Left renal pelvis (tissue), 4 donors: ENCODE results near the gene HRC. TPM values are rescaled to one million over a fixed set of nuclear protein-coding genes. Genes with fewer than 3 reads are reported as not detected.

Experiments used
- DNase-seq, 4 donors: peaks; one replicate each; pipeline ENCODE4 v3.0.0-alpha.2; 2013; ENCODE audit warnings: low read depth in 4 of 4, low spot score in 3 of 4
- polyA plus RNA-seq, 4 donors: library from polyadenylated mRNA; unstranded; fragments of 120-200 nt; gene quantifications; one replicate each; pipeline ENCODE4 v1.2.1, GENCODE V29; 2013; ENCODE audit not compliant: insufficient read length in 4 of 4

The HRC gene
- polyA plus RNA-seq, 4 donors, result 26.7 to 41.9 (median 30.3) TPM

DNA sequence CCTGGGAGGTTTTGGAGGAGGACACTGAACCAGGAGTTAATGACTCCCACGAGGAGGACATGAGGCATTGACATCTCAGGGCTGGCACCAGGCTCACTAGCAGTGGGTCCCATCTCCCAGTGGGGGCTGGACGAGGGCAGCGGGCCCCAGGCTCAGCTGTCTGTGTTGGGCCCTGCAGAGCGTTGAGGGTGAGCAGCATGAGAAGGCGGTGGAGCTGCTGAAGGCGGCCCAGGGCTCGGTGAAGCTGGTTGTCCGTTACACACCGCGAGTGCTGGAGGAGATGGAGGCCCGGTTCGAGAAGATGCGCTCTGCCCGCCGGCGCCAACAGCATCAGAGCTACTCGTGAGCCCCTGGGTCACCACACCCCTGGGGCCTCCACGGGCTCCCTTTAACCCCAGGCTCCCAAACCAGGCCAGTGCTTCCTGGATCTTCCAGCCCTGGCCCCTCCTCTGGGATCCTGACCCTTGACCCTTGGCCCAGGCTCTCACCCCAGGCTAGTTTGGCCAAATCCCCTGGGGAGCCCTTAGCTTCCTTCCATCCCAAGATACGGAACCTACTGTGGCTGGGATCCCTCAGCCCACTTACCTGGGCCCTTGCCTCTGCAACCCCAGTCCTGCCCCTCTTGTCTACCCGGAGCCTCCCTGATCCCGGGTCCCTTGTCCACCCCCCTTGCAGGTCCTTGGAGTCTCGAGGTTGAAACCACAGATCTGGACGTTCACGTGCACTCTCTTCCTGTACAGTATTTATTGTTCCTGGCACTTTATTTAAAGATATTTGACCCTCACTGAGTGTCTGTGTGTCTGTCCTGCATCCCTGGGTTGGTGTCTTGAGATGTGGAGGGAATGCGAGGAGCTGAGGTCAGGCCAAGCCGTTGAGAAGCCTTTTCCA, 37.3 kb downstream of the HRC start:
- no peak for DNase-seq

DNA sequence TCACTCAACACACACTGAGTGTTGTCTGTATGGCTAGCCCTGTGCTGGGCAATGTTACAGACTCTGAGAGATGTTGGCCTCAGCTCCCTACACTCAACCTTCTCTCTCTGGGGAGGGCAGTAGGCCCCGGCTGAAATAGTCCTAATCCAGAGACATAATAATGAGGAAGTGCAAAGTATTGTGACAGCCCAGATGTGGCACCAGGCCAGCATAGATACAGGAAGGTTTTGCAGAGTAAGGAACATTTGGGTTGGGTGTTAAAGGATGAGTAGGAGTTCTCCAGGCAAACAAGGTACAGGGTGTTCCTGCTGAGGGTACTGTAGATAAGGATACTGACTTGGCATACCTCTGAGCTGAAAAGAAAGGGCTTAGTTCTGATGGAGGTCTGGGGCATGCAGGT, 38.7 kb downstream of the HRC start:
- no peak for DNase-seq

DNA sequence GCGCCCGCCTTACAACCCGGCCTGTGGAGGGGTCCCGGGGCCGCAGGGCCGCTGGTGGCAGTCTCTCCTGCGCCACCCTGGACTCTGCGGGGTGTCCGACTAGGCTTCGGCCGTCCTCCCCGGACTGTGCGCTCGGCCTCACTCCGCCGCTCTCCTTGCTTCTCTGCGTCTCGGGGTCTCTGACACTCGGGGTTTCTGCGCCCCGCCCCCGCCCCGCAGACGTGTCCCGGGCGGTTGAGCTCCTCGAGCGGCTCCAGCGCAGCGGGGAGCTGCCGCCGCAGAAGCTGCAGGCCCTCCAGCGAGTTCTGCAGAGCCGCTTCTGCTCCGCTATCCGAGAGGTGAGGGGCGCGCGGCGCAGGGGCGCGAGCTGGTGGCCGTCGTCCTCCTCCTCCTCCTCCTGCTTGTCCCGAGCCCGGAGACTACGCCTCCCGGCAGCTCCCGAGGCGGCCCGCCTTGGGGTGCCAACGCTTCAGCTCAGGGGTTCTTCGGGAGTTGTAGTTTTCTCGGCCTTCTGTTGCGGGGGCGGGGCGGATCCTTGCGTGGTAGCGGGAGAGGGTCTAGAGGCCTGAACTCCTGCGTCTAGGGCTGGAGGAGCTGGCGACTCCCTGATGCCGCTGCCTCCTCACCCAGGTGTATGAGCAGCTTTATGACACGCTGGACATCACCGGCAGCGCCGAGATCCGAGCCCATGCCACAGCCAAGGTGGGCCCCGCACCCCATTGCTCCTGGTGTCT, 40.4 kb downstream of the HRC start:
- no peak for DNase-seq

DNA sequence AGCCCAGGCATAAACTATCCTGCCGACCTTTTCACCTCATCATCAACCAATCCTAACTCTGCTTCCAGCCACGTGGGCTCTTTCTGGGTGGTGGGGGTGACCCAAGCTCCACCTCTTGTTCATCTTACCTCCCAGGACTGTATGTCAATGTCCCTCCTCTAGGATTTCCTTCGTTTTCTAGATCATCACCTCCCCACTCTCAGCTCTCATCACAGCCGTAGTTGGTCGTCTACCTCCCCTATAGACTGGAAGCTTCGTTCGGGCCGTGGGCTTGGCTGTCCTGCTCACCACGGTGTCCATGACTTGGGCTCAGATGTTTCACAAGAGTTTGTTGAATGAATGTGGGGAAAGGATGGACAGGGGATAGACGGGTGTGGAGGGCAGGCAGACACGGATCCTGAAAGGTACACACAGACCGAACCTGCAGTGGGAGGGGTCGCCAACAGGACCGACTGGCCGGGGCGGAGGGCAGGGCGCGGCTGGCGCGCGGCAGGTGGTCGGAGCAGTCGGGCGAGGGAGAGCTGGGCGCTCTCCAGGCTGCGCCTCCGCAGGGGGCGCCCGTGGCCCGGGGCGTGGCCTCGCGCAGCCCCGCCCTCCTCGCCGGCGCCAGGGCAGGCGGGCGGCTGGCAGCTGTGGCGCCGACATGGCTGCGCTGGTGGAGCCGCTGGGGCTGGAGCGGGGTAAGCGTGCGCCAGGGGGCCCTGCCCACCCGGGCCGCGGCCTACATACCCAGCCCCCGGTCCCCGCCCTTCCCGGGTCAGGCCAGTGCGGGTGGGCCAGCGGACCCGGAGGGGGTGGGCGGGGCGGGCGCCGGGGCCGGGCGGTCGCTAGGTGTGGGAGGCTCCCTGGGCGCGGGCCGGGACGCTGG, 41.2 kb downstream of the HRC start, which contains the start of gene LIN7B:
Gene LIN7B, plus strand, starts transcription at position 609 of the 868 bp plus-strand sequence. Its CDS starts 35 bp downstream, at position 644.
- DNase-seq, result no peak

DNA sequence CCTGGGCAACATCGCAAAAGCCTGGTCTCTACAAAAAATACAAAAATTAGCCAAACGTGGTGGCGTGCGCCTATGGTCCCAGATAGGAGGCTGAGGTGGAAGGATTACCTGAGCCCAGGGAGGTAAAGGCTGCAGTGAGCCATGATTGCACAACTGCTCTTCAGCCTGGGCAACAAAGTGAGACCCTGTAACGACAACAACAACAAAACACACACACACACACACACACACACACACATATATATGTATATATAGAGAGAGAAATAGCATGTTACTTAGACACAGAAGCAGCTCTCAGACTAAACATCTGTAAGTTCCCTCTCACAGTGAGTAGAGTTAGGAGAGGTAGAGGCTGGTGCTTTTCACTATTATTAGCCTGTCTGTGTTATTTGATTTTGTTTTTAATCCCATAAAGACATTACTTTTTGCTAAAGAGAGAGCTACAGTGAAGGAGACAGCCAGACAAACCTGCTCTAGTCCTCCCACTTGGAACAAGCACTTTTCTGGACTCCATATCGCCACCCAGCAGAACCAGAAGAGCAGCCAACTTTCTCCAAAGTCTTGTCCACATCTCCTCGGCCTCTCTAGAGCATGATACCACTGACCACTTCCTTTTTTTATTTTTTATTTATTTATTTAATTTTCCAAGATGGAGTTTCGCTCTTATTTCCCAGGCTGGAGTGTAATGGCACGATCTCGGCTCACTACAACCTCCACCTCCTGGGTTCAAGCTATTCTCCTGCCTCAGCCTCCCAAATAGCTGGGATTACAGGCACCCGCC, 43.8 kb downstream of the HRC start:
- DNase-seq, result no peak

DNA sequence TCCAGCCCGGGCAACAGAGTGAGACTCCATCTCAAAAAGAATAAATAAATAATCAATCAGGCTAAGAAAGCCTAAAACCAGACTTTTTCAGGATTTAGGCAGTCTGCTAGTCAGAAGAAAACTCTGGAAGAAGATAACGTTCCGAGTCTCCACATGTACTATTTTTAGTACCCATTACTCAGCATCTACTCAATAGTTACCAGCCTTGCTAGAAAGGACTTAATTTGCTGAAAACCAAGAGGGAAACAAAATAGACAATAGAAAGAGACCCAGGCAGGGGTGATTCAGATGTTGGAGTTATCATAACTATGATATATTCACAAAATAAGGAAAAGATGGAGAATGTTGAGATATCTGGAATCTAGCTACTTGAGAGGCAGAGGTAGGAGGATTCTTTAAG, 44.6 kb downstream of the HRC start:
- DNase-seq, result no peak

DNA sequence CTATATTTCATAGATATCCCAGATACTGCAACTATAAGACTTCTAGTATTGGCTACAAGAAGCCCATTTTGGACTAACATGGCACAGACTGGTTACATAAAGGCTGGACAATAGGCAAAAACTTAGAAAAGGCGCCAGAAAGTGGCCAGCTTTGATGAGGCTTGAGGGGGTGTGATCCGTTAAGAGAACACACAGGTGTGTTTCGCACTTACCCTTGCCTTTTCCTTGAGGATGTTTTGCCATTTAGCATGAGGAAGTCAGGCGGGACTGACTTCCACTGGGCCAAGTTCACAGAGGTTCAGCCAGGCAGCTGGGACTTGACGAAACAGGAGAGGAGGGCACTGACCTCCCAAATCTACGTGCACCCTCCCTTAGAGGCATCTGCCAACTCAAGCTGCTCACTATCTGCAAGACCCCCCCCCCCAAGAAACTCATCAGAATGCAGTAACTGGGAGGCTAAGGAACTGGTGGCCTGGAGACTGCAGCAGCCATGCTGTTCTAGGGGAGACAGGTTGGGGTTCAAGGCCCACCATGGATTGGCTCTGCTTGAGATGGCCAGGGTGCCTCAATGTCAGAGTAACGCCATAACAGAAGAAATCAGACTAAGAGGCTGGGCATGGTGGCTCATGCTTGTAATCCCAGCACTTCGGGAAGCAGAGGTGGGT, 45.5 kb downstream of the HRC start:
- DNase-seq, result no peak

DNA sequence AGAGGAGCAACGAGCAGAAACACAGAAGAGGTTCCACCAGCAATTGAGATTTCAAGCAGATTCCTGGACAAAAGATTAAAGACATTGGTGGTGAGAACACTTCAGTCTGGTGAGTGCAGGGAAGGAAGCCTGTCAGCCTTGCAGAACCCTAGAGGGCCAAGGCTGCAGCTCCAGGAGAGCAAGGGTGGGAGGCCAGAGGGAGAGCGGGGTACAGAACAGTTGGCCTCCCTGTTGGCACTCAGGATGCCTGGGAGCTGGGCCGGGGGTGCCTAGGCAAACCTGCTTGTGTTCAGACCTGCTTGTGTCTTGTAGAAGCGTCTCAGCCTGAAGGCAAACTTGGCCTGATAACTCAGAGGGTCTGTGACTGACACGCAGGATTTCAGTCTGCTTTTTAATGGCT, 46.1 kb downstream of the HRC start:
- DNase-seq, result no peak

DNA sequence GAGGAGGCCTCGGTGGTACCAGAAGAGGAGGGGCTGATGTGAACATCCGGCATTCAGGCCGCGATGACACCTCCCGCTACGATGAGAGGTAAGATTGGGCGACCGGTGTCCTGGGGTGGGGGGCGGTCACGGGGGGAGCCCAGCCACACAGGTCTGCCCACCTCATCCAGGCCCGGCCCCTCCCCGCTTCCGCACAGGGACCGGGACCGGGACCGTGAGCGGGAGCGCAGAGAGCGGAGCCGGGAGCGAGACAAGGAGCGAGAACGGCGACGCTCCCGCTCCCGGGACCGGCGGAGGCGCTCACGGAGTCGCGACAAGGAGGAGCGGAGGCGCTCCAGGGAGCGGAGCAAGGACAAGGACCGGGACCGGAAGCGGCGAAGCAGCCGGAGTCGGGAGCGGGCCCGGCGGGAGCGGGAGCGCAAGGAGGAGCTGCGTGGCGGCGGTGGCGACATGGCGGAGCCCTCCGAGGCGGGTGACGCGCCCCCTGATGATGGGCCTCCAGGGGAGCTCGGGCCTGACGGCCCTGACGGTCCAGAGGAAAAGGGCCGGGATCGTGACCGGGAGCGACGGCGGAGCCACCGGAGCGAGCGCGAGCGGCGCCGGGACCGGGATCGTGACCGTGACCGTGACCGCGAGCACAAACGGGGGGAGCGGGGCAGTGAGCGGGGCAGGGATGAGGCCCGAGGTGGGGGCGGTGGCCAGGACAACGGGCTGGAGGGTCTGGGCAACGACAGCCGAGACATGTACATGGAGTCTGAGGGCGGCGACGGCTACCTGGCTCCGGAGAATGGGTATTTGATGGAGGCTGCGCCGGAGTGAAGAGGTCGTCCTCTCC, 47.4 kb downstream of the HRC start:
- no peak for DNase-seq

DNA sequence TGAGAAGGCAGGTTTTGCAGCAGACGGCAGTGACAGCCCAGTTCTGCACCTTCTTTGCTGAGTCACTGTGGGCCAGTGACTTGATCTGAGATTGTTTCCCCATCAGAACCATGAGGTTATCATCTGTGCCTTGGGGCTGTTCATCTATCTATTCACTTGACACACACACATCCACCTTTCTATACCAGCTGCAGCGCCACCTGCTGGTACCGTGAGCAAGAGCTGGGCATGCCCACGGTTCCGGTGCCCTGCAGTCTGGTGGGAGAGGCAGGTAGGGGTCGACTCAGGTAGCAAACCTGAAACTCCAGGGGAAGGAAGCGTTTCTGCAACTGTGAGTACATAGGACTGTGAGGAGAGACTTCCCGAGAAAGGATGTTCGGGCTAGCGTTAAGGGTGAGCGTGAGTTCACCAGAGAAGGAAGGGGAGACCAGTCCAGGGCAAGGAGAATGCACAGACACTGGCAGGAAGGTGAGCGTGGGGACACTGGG, 48.5 kb downstream of the HRC start:
- no peak for DNase-seq

DNA sequence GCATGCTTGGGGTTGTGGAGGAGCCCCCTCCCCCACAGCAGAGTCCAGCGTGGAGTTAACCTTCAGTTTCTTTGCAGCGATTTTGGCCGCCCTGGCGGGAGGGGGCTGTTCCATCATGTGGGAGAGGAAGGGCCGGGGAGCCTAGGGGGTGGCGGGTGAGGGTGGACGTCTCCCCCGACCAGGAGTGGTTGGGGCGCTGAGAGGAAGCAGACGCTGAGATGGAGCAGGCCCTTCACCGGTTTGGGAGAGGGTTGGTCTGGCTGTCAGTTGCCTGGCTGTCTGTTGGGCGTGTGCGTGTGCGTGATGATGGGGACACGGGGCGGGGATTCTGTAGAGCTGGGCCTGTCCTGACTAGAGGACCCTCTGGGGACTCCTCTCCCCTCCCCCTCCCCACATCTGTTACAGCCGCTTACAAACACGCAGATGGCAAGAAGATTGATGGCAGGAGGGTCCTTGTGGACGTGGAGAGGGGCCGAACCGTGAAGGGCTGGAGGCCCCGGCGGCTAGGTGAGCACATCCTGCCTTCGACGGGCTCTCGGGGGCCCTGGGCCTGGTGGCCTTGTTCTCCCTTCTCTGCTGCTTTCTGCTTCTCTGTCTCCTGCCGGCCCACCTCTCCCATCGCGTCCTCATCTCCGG, 50.8 kb downstream of the HRC start:
- DNase-seq, result no peak

DNA sequence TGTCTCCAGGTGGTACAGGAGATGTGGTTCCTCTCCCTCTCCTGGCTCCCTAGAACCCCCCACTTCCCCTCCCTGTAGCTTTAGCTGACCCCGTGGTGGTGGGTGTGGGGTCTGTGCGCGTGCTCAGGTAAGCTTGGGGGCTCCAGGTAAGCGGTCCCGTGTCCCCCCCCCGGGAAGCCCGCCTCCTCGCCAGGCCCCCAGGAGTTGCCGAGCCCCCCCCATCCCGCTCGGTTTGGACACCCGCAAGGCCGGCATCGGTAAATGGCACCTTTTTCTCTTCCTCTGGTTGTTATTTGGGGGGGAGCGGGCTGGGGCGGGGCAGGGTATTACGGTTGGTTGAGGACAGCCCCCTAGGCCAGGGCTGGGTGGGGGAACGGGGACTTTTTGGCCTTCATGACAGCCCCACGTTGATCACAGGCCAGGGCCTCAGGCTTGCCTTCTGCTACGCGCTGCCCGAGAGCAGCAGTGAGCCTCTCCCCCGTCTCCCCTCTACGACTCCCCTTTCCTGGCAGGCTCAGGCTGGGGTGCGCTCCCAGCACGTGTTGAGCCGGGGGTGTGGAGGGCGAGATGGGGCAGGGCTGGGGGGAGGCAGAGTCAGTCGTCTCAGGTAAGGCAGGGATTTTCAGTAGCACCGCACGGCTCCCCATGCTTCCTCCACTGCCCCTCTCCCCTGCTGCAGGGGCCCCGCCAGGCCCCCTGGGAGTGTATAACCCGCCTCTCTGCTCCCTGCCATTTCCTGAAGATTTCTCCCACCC, 51.7 kb downstream of the HRC start:
- DNase-seq, result no peak

DNA sequence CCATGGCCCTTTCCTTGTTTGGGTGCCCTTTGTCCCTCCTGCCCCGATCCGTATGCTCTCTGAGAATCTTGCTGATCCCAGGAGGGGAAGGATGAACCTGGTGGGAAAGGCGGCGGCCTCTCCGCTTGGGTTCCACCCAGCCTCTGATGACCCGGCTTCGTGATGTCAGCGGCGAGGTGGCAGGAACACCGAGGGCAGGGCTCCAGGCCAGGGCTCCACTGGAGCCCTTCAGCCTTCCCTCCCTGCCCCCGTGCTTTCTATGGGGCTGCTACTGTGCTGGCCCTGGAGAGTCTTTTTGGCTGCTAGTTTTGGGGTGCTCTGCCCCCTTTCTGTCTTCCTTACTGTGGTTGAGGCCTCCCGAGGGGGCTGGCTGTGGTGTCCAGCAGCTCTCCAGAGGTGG, 52.9 kb downstream of the HRC start:
- no peak for DNase-seq
